Calu3 (cell line): ENCODE results near the gene SLC8A2. TPM values are rescaled to one million over a fixed set of nuclear protein-coding genes. Genes with fewer than 3 reads are reported as not detected.

Source experiments
- BruUV-seq: library from RNA; stranded (reverse); fragments of 400-500 nt; replicated peaks from 2 replicates; lab custom pipeline; 2021; lab: Mats Ljungman, UMichigan
- CTCF ChIA-PET: fragments of 300-600 bp; sonication (Branson Sonifier 250); formaldehyde crosslinking; loops from one replicate; lab custom pipeline; 2022; ENCODE audit warnings: antibody characterized with exemption; lab: Charles Lee
- DNase-seq: peaks from one replicate; pipeline ENCODE4 v3.0.0; 2022
- H3K27ac Mint-ChIP-seq: one replicate; pipeline ENCODE4 v1.8.0; 2022; ENCODE audit warnings: mixed read lengths; ENCODE audit not compliant: unreplicated experiment
- H3K27me3 Mint-ChIP-seq: one replicate; pipeline ENCODE4 v1.8.0; 2022; ENCODE audit warnings: mixed read lengths; ENCODE audit not compliant: unreplicated experiment
- H3K36me3 Mint-ChIP-seq: one replicate; pipeline ENCODE4 v1.8.0; 2022; ENCODE audit warnings: mild to moderate bottlenecking, moderate library complexity, mixed read lengths; ENCODE audit not compliant: insufficient read depth, unreplicated experiment
- H3K4me1 Mint-ChIP-seq: one replicate; pipeline ENCODE4 v1.8.0; 2022; ENCODE audit warnings: mild to moderate bottlenecking, low read depth, mixed read lengths; ENCODE audit not compliant: unreplicated experiment
- H3K4me3 Mint-ChIP-seq: one replicate; pipeline ENCODE4 v1.8.0; 2022; ENCODE audit warnings: mild to moderate bottlenecking, low read depth, moderate library complexity, mixed read lengths; ENCODE audit not compliant: unreplicated experiment
- H3K9me3 Mint-ChIP-seq: one replicate; pipeline ENCODE4 v1.8.0; 2022; ENCODE audit warnings: low read depth, mixed read lengths; ENCODE audit not compliant: unreplicated experiment
- intact Hi-C: fragments of 100-400 bp; cut with micrococcal nuclease; formaldehyde crosslinking; loops from one replicate; pipeline ENCODE4 v1.10.0; 2022; ENCODE audit not compliant: unreplicated experiment
- total RNA-seq: library from RNA; stranded (reverse); gene quantifications from 2 replicates; pipeline ENCODE4 v1.2.3, GENCODE V29; 2022
- TF ChIP-seq, protein P1 (sequence below): fragments of 200-600 bp; IDR thresholded peaks from one replicate; pipeline ENCODE4 v1.8.0; 2022; ENCODE audit warnings: antibody characterized with exemption; ENCODE audit not compliant: unreplicated experiment

SLC8A2 gene
- total RNA-seq, 1 experiment from 2014 or later = 0.33 TPM

DNA sequence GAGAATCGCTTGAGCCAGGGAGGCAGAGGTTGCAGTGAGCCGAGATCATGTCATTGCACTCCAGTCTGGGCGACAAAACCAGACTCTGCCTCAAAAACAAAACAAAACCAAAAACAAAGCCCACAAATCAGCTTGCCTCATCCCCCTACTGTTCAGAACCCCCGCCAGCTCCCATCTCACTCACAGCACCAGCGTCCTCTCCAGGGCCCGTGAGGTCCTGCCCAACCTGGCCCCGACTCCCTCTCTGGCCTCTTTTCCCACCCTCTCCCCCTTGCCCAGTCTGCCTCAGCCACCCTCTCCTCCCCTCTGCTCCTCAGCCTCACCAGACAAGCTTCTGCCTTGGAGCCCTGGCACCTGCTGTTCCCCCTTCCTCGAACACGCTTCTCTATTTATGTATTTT lies 3.8 kb downstream of the SLC8A2 start:
- peaks cover 87% of the 10 kb centered on the region for H3K27me3 Mint-ChIP-seq
- CTCF ChIA-PET = interaction anchor here (0.7 kb wide), 1 partner anchor 1751 kb away, joined by 11 read pairs; no protein-coding TSS in a partner anchor
- TF ChIP-seq, protein P1, sequence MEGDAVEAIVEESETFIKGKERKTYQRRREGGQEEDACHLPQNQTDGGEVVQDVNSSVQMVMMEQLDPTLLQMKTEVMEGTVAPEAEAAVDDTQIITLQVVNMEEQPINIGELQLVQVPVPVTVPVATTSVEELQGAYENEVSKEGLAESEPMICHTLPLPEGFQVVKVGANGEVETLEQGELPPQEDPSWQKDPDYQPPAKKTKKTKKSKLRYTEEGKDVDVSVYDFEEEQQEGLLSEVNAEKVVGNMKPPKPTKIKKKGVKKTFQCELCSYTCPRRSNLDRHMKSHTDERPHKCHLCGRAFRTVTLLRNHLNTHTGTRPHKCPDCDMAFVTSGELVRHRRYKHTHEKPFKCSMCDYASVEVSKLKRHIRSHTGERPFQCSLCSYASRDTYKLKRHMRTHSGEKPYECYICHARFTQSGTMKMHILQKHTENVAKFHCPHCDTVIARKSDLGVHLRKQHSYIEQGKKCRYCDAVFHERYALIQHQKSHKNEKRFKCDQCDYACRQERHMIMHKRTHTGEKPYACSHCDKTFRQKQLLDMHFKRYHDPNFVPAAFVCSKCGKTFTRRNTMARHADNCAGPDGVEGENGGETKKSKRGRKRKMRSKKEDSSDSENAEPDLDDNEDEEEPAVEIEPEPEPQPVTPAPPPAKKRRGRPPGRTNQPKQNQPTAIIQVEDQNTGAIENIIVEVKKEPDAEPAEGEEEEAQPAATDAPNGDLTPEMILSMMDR = no peak
- H3K27ac Mint-ChIP-seq = no peak overlapping the region
- no TSS peak for BruUV-seq
- peaks cover 9% of the 10 kb centered on the region for H3K4me1 Mint-ChIP-seq
- DNase-seq = no peak
- no peaks in the 10 kb centered on the region for H3K36me3 Mint-ChIP-seq
- no peak overlapping the region for H3K4me3 Mint-ChIP-seq
- no peaks in the 10 kb centered on the region for H3K9me3 Mint-ChIP-seq
- intact Hi-C loops = no loop called here

DNA sequence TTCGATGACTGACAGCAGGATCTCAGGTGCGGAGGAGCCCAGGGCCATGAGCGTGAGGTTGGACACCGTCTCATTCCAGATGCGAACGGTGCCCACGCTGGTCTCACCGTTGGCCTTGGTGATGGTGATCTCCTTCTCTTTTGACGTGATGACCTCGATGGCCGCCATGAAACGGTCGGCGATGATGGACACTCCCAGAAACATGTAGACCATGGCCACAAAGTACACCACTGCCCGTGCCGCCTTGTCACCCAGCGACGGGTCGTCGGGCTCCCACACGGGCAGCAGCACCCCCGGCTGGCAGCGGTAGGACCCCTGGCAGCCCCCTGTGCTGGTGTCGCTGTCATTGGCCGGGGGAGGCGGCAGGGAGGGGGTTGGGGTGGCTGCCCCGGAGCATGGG lies 5.7 kb downstream of the SLC8A2 start:
- Mint-ChIP-seq H3K4me1 (peaks cover 3% of the 10 kb centered on the region), H3K4me3 (no peak overlapping the region), H3K9me3 (no peaks in the 10 kb centered on the region), H3K27ac (no peak overlapping the region), H3K36me3 (no peaks in the 10 kb centered on the region), H3K27me3 (peaks cover 70% of the 10 kb centered on the region)
- CTCF ChIA-PET = no interaction called here
- TF ChIP-seq, protein P1 = no peak
- BruUV-seq = no TSS peak
- intact Hi-C loops = no loop called here
- no peak for DNase-seq

DNA sequence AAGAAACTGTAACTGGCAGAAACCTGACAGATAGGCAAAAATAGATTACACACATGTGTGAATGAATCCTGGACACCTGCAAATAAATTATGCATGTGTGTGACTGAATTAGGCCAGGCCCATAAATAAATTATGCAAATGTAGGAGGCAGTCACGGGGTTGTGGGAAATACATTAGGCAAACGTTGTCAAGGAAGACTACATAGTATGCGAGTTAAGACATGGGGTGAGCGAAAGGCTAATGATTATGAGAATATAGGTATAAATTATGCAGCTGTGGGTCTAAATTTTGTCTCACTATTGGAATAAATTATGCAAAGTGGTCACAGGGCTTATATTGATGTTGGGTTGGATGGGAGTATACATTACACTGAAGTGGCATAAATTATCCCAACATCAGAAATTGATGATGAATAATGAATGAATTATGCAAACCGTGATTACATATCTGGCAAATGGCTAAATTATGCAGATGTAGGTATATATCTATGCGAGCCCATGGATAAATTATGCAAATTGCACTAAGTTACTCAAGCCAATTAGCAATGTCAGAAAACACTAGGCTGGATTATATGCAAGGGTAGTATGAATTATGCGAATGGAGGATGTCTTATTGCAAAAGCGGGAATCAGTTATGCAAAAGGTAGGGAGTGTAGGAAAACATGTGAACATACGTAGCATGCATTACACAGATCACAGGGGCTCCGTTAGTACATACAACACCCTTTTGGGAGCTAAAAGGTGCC lies 6.8 kb downstream of the SLC8A2 start:
- H3K27ac Mint-ChIP-seq = no peak overlapping the region
- H3K27me3 Mint-ChIP-seq = peaks cover 58% of the 10 kb centered on the region
- TF ChIP-seq, protein P1 = no peak
- BruUV-seq = no TSS peak
- no peak overlapping the region for H3K4me3 Mint-ChIP-seq
- intact Hi-C loops = no loop called here
- H3K4me1 Mint-ChIP-seq = no peaks in the 10 kb centered on the region
- CTCF ChIA-PET = no interaction called here
- H3K9me3 Mint-ChIP-seq = no peaks in the 10 kb centered on the region
- no peaks in the 10 kb centered on the region for H3K36me3 Mint-ChIP-seq
- DNase-seq = no peak

DNA sequence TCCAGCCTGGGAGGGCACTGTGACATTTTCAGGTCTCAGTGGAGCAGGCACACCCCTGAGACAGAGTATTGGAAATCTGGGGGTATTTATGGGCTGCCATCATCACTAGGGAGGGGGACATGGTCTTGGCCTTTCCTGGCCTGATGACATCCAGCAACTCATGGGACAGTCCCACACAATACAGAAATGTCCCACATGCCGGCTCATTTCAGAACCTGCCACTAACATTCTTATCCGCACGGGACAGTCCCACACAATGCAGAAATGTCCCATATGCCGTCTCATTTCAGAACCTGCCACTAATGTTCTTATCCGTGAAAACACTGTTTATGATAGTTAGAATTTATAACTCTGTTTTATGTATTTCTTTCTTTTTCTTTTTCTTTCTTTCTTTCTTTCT lies 9.8 kb downstream of the SLC8A2 start:
- Mint-ChIP-seq H3K4me1 (no peaks in the 10 kb centered on the region), H3K4me3 (no peak overlapping the region), H3K27ac (no peak overlapping the region), H3K9me3 (no peaks in the 10 kb centered on the region), H3K27me3 (peaks cover 31% of the 10 kb centered on the region), H3K36me3 (no peaks in the 10 kb centered on the region)
- no peak for DNase-seq
- CTCF ChIA-PET = no interaction called here
- TF ChIP-seq, protein P1 = no peak
- BruUV-seq = no TSS peak
- intact Hi-C loops = no loop called here
